CD4-positive, alpha-beta T cell treated with Interleukin-15 for 4 hours (primary cell): Measurements from ENCODE around the gene LBX2.
A peak's percentile ranks its signal among the peaks of the same experiment; 100 is the strongest.

Experiments used
- DNase-seq: peaks from one replicate; pipeline ENCODE4 v3.0.0-alpha.2; 2020; ENCODE audit warnings: low spot score

The LBX2 gene

DNA sequence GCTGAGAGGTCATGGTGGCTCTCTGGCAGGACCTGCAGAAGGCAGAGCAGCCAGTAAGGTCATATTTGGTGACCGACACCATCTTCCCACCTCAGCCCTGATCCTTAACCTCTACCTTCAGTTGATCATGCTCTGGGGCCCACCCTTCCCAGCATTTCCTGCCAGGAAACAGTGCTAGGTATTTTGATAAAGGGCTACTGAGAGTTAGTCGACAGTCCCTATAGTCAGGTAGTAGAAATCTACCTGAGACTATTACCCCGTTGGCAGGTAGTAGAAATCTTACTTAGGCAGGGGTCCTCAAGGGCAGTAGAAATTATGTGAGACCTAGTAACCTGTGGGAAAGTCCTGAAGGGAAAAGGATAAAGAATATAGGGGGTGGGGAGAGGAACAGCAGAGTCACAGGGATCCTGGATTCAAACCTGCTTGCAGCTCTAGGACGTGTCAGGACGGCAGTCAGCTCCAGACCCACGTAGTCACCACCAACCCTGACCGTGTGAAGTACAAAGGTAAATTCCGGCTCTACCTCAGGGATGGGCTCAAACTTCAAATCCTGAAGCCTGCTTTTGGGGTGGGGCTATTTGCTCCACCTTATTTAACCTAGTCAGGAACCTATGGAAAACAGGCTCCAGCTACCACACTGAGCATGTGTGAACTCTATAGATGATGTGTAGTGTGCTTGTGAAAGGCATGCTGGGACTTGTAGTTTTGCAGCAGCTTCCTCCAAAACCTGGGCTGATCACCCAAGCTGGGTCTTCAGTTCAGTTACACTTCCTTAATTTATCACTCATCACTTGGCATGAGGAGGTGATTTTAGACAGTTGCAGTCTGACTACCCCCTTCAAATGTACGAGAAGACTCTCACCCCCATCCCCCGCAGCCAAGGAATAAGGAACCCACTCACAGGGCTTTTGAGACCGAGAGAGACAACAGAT lies 26.6 kb upstream of the LBX2 start, which contains the start of gene DQX1:
TSS of gene DQX1 (minus strand) at position 515 of the 932 bp plus-strand sequence. CDS start at position 13, 502 bp downstream.
- DNase-seq = peak; percentile 26

DNA sequence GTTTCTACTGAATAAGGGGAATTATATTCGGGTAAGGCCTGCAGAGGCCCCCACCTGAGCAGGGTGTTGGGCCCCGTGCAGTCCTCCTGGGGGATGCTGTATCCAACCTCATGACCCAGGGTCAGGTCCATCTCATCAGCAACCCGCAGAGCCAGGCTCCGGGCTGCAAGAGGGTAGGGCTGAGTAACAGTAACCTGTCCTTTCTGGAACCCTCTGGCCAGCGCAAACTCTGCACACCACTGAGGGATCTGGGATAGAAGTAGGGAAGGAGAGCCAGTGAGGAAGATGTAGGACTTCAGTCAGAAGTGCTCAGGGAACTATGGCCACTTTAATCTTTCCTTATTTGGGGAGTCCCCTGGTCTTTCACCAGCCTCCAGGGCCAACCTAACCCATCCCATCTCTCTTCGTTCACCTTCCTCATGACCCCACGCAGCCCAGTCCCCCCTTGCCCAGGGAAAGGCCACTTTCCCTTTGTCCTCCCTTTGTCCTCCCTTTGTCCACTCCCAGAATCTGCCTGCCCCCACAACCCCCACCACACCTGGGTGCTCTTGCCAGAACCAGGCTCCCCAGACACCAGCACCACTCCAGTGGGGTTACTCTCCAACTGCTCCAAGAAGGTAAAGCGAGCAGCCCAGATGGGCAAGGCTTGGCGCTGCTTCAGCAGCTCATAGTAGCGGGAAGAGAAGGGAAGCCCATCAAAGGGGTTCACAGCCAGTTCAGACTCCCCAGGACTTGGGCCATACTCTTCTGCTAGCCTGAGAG lies 25.7 kb upstream of the LBX2 start:
- DNase-seq = no peak

DNA sequence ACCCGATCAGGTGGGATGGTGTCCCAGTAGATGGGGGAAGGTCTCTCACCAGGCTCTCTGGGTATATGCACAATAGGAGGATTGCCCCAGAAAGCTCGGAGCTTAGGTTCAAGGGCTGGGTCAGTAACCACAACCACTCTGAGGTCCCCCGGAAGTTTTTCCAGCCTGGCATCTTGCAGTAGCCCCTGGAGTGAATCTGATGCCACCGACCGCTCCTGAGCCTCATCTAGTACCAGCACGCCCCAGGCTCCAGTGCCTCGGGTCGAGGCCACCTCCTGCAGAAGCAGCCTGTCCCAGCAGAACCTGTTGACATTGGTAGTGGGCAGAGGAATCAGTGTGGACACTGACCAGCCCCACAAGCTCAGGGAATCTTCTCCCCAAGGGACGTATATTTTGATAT lies 24.6 kb upstream of the LBX2 start:
- DNase-seq = no peak

DNA sequence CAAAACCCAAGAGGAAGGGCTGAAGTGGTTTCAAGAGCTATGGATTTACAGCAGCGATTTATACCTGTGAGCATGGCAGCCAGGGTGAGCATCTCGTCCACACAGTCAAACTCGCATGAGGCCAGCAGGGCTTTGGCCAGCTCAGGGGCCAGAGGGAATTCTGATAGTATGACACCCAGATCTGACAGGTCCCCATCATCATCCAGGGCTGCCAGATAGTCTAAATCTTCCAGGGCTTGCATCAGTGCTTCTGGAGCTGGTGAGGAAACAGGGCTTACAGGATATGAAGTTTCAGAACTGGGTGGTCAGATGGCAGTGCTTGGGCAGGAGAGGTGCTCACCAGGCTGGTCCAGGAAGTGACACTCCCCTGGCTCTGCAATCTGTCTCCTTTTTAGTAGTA lies 23.1 kb upstream of the LBX2 start:
- DNase-seq = no peak

DNA sequence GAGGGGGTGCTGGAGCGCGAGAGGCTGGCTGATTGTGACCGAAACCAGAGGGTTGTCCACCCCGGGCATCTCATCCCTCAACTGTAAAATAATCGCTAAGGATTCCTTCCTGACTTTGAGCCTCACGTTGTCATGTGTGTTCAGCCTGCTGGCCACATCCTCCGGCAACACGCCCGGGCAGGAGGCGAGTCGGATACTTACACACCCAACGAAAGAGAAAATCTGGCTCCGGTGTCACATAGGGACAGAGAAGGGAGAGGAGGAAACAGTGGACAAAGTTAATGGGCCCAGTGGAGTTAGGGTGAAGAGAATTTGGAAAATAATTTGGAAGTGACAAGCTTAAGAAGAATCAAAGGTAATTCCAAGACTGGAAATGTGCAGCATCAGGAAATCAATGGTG lies 17.2 kb upstream of the LBX2 start:
- no peak for DNase-seq

DNA sequence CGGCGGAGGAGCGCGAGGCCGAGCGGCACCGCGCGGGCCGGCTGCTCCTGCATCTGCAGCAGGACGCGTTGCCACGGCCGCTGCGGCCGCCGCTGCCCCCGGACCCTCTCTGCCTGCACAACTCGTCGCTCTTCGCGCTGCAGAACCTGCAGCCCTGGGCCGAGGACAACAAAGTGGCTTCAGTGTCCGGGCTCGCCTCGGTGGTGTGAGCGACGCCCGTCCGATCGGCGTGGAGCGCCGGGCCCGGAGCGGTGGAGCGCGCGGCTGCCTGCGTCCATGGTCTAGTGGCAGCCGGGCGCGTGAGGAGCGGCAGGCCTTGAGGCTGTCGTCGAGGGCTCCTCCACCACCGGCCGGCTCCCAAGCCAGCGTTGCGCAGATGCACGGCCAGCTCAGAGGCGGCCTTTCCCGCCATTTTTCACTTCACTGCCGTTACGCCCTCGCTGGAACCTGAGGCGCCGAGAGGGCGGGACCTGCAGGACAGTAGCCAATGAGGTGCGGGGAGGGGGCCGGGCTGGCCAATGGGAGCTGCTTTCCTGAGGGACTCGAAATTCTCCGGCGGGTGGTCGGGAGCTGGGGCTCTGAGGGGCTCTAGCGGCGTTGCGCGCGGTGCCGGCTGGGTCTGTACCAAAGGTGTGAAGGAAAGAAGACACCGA lies 16.7 kb upstream of the LBX2 start:
- DNase-seq = peak; percentile 78

DNA sequence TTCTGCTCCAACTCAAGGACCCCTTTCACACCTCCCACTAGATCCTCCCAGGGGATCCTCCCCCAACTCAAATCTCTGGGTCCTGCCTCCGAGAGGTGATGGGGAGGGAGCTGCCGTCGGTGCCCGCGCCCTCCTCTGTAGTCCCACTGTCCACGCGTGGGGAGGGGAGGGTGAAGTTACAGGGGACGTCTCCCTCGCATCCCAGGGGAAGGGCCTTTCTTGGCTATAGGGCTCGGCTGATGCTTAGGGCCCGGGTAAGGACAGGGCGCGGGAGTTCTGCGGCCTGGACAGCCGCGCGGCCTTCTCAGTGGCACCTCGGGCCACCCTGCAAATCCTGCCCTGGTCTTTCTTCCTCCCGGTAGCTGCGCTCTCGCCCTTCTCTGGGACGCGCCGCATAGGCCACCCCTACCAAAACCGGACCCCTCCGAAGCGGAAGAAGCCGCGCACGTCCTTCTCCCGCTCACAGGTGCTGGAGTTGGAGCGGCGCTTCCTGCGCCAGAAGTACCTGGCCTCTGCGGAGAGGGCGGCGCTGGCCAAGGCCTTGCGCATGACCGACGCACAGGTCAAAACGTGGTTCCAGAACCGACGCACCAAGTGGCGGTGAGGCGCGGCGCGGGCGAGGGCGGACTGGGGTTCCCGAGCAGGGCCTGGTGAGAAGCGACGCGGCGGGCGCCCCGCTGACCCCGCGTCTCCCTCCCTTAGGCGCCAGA lies 16.0 kb upstream of the LBX2 start:
- DNase-seq = no peak

DNA sequence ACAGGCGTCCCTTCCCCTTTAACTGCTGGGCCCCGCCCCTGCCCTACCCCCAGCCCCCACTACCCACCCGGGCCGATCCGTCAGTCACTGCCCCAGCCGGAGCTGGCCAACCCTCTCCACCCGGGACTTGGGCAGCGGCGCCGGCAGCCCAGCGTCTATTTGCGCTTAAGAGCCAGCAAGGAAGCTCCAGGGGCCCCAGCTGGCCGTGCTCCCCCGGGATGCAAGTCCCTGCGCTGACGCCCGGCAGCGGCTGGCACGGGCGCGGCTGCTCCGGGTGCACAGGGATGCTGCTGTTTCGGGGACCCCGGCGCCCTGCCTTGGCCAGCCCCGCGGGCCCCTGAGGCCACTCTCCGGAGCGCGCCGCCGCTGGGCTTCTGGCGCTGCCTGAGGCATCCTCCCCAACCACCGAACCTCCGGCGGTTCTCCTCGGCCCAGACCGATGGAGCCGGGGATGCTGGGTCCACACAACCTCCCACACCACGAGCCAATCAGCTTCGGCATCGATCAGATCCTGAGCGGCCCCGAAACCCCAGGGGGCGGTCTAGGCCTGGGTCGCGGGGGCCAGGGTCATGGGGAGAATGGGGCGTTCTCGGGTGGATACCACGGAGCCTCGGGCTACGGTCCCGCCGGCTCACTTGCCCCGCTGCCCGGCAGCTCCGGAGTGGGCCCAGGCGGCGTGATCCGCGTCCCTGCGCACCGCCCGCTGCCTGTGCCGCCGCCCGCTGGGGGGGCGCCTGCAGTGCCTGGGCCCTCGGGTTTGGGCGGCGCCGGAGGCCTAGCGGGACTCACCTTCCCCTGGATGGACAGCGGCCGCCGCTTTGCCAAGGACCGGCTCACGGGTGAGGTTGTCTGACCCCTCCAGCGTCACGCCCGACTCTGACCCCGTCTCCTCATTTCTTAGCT lies 15.2 kb upstream of the LBX2 start, which contains the start of gene TLX2:
TSS of gene TLX2 (plus strand) at position 83 of the 903 bp plus-strand sequence. CDS start at position 440, 357 bp downstream.
- DNase-seq = no peak

DNA sequence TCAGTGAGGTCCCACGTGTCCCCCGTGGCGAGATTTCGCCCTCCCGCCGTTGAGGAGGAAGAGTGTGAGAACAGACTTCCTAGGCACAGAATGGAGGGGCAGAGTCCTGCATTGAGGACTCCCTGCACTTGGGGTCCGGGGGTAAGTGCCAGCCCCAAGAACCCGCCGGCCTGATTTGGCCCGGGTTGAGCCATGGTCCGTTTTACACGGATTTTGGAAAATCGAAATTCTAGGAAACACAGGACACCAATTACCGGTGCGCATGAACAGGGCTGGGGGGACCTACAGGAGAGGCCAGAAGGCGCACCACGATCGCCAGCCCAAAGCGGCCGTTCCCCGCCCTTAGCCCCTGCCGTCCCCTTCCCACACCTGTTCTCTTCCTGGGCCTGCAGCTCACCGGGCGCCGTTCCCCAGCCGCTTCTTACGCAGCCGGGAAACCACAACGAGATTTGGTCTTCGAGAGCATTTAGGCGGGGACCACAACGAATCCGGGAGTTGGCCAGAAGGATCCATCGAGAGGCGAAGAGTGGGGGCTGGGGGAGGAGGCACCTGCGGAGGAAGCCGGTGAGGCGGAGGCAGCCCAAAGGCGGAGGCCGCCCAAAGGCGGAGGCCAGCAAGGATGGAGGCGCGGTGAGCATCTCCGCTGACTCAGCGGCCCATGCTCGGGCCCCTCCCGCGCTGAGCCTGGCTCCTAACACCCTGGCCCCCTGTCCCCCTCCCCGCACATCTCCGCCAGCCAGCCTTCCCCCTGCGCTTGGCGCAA lies 14.4 kb upstream of the LBX2 start:
- DNase-seq = peak; percentile 31

DNA sequence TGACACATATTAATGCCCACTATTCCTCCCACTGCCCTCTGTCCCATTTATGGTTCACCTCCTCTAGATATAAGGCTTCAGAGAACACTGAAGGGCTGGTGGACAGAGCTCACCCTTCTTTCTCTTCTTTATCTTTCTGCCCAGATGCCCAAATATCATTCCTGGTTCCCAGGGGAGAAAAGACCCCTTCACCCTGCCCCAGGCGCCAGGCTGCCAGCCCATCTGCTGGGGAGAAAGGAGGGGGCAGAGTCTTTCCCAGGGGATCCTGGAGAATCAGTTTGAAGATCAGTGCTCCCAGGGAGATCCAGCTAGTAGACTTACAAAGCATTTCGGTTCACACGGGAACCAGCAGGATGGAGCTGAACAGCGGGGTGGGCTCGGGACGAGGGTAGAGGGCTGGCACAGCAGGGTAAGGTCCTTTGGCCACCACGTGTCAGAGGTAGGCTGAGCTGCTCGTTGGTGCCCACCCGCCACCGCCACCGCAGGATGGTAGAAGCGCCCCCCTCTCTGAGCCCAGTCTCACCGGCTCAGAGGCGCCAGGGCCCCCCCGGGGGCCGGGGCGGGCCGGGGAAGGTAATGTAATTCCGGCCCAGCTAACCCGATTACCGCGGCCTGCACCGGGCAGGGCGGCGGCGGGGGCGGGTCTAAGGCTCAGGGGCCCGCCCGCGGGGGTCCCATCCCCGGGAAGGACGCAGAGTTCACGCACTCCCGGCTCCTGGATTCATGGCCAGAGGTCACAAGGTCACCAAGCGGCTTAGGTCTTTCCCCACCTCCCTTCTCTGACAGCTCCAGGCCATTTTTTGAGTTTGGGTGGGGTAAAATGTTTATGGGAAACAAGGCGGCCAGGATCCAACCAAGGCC lies 13.6 kb upstream of the LBX2 start:
- no peak for DNase-seq

DNA sequence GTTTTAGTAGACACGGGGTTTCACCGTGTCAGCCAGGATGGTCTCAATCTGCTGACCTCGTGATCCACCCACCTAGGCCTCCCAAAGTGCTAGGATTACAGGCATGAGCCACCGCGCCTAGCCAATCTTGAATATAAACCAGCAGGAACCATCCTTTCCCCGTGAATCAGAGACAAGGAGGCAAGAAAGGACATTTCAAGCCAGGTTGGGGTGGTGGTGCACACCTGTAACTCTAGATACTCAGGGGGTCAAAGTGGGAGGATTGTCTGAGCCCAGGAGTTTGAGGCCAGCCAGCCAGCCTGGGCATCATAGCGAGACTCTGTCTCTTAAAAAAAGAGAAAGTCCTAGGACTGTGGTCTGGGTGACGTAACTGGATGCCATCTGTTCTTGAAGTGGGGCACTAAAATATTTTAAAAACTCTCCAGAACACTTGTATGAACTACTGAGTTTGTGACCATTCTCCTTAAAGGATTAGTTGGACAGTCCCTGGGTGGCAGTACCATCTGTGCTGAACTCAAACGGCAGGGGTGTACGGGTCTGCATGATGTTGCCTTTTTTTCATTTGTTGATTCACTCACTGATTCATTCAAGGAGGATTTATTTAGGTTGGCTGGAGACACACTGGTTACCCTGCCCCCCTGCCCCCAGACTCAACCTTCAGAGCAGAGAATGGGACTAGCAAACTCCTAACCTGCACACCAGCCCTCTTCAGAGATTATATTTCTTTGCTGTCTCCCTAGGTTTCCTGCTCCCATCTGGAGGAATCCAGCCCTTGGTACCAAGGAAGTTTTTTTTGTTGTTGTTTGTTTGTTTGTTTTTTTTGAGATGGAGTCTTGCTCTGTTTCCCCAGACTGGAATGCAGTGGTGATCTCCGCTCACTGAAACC lies 11.9 kb upstream of the LBX2 start:
- DNase-seq = no peak

DNA sequence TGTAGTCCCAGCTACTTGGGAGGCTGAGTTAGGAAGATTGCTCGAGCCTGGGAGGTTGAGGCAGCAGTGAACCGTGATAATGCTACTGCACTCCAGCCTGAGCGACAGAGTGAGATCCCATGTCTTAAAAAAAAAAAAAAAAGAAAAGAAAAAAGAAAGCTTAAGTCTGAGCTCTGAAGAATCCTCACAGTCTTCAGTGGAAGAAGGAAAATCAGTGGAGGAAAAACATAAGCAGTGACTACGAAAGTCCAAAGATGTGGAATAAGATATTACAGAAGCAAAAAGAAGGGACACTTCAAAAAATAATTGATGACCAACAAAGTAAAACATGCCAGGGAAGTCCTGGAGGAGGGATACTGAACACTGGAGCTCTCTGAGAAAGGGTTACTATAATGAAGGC lies 10.9 kb upstream of the LBX2 start:
- DNase-seq = no peak

DNA sequence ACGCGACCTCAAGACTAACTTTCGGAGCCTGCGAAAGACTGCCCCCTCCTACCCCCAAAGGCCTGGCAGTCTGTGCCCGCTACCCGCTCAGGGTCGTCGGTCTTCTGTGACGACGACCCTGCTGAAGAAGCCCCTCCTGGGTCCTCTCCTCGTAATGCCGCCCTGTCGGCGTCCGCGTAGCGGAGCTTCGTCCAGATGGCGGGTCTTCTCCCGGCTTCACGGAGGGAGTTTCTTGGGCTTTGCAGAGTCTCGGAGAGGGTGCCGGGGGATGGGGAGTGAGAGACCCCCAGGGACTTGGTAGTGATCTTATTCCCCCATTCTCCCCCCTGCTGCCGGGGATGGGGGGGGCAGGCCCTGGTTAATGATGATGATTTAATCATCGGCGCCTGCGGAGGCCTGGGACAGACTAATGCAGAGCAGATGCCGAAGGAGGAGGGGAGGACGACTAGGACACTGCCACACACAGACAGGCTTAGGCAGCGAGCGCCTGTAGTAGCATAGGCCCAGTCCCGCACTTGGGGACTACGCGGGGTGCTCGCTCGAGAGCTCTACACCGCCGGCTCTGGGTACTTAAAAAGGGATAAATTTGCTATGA lies 8.6 kb upstream of the LBX2 start:
- no peak for DNase-seq

DNA sequence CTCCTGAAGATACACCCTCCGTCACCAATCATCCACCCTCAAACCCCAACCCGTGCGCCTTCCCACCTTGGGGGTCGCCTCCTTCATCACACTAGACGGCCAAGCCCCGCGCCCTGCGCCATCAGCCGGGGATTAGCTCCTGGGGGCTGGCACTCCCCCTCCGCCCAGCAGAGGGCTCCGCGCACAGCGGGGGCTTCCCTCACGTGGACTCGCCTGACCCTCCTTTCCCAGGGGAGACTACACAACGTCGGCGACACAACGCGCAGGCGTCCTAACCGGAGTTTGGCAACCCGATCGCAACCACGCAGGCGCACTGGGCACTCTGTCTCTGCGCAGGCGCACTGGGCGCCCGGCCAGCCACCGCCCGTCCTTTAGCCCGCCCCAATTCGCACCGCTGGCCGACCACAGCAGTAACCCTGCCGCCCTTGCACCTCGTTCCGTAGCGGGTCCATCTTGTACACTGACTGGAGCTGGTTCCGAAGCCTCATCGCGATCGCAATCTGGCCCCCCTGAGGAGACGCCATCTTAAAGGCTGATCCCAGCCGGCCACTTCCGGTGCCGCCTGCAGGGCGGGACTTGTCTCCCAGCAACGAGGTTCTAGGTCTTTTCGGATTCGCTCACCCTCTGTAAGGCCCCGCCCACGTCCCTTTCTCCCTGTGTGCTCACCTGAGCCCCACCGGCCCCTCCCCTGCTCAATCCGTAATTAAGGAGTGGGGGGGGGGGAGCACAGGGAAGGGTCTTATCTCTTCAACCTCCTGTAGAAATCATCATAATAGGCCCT lies 7.9 kb upstream of the LBX2 start, which contains the start of gene PCGF1:
TSS of gene PCGF1 (minus strand) at position 551 of the 781 bp plus-strand sequence. CDS start at position 524, 27 bp downstream.
- DNase-seq = peak; percentile 98

DNA sequence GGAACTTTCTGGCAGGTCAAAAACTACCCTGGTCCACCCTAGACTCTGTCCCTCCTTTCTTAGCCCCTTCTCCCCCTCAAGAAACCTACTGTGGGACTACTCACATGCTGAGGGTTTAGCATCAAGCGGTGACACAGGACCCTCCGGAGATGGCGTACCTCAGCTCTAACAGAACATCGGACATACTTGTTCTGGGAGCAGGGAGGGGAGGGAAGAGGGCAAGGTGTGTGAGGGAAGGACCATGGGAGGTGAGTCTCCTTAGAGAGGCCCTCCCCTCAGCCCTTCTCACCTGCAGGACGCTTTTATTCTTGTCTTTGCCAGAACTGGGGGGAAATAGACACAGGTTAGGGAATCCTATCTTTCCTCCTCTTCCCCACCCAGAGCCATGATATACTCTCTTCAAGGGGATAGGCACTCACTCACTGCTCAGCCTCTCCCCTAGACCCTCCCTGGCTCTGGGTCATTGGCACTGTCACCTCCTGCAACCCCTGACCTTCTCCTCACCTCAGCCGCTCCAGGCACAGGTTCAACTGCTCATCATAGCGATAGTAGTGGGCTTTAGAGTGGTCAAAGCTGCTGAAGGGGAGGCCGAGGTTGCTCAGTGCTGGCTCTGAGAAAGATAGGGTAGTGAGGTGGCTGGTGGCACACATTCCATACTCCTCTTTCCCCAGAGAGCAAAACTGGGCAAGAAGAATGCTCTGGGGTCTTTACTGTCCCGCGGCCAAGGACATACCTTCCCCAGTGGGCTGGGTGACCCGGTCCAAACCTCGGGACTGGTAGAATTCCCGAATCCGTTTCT lies 6.2 kb upstream of the LBX2 start:
- no peak for DNase-seq

DNA sequence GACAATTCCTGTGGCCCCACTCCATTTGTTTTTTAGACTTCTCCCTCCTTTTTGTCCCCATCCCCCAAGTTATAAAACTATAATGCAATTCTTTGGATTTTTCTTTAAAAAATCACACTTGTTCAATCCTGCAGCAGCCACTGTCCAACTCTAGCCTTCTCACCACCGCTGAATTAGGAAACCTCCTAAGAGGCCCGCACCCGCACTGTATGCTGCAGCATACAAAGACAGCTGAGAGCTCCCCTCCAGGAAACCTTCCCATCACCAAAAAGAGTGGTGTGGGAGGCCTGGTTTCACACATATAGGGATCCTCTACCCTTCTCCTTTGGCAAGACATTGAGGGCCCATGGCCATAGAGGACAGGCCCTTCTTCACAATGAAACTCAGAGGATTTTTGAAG lies 5.2 kb upstream of the LBX2 start:
- no peak for DNase-seq
